Measurements from ENCODE around the gene EHMT1. TPM values are rescaled to one million over a fixed set of nuclear protein-coding genes. Genes with fewer than 3 reads are reported as not detected.
"Not testable (repeated sequence)": the region's sequence is repeated elsewhere in the genome, so short reads cannot be mapped to it uniquely, and the experiment has no call there.

Gene EHMT1
- total RNA-seq, 4 donors from 2014 or later: 57.6 to 103 (median 76.8) TPM

GRCh38 chr9:137619240-137620047 lies 639 bp downstream of the EHMT1 start:
- ATAC-seq (ENCODE audit: low FRiP score): peak; percentile 45
- no peak for DNase-seq (ENCODE audit: low spot score)
- TF ChIP-seq CTCF (IDR thresholded peaks at IDR 0.05): no peak

DNA sequence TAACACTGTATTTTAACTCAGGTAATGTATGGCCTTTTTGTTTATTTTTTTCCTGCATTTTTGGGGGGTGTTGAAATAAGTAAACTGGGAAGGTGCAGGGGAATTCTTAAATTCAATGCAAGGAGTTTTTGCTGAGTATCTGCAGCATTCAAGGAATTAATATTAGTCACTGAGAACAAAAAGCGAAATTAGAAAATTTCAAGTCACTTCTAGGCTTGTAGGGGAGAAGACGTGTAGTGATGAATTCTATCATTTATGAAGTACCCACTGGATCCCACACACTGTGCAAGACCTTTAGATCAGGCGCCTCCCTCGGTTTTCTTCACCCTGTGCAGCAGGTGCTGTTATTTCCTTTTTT lies 1.2 kb downstream of the EHMT1 start:
- ATAC-seq (ENCODE audit: low FRiP score) (no peak), DNase-seq (ENCODE audit: low spot score) (no peak)
- TF ChIP-seq CTCF (IDR thresholded peaks at IDR 0.05): no peak

DNA sequence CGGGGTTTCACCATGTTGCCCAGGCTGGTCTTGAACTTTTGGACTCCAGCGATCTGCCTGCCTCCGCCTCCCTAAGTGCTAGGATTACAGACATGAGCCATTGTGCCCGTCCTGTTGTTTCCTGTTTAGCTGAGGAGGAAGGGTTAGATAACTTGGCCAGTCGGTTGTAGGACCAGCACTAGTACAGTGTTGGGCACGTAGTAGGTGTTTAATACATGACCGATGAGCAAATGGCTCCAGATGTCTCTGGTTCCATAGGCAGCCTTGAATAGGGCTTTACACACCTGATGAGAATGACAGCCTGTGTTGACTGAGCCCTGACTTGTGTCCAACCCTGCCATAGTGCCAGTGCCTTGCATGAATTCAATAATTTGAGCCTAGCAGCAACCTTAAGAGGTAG lies 1.8 kb downstream of the EHMT1 start:
- no peak for TF ChIP-seq CTCF (IDR thresholded peaks at IDR 0.05)
- no peak for ATAC-seq (ENCODE audit: low FRiP score)
- DNase-seq (ENCODE audit: low spot score): no peak

GRCh38 chr9:137621131-137621757 lies 2.4 kb downstream of the EHMT1 start:
- TF ChIP-seq CTCF (IDR thresholded peaks at IDR 0.05): no peak
- ATAC-seq (ENCODE audit: low FRiP score) (no peak), DNase-seq (ENCODE audit: low spot score) (no peak)

GRCh38 chr9:137622211-137622610 lies 3.4 kb downstream of the EHMT1 start:
- DNase-seq (ENCODE audit: low spot score); ATAC-seq (ENCODE audit: low FRiP score): not testable (repeated sequence)

GRCh38 chr9:137626464-137626863 lies 7.7 kb downstream of the EHMT1 start:
- DNase-seq (ENCODE audit: low spot score): no peak
- ATAC-seq (ENCODE audit: low FRiP score): no peak
- TF ChIP-seq CTCF (IDR thresholded peaks at IDR 0.05): no peak

GRCh38 chr9:137627406-137627805 lies 8.6 kb downstream of the EHMT1 start:
- not testable (repeated sequence) for DNase-seq (ENCODE audit: low spot score); ATAC-seq (ENCODE audit: low FRiP score)

DNA sequence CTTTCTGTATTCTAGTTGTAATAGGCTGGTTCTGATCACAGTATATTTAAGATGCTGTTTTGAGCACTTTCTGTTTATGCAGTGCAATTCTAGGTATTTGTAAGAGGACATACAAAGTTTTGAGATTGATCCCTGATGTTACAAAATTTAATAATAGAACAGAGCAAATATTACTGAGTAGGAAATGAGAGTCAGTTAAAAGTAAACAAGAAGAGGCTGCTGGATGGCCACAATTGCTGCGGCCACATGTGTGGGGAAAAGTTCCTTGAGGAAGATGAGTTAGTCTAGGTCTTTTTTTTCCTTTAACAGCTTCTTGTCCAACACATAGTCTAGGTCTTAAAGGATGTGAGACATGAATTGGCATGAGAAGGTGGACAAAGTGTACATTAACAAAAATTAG lies 11.3 kb downstream of the EHMT1 start:
- ATAC-seq (ENCODE audit: low FRiP score) (no peak), DNase-seq (ENCODE audit: low spot score) (no peak)
- TF ChIP-seq CTCF (IDR thresholded peaks at IDR 0.05): no peak
